ENCODE measurements around the gene DALRD3.
A peak's percentile ranks its signal among the peaks of the same experiment; 100 is the strongest.

The DALRD3 gene

GRCh38 chr3:49017971-49018706 lies at the start of gene DALRD3:
Gene DALRD3 (minus strand): TSS chr3:49018580. CDS start chr3:49018564, 16 bp downstream.
- peak; percentile 3 to 6 for ATAC-seq

- no peak for ATAC-seq
Observed at GRCh38 chr3:49058011-49058410, 39.6 kb upstream of the DALRD3 start.

DNA sequence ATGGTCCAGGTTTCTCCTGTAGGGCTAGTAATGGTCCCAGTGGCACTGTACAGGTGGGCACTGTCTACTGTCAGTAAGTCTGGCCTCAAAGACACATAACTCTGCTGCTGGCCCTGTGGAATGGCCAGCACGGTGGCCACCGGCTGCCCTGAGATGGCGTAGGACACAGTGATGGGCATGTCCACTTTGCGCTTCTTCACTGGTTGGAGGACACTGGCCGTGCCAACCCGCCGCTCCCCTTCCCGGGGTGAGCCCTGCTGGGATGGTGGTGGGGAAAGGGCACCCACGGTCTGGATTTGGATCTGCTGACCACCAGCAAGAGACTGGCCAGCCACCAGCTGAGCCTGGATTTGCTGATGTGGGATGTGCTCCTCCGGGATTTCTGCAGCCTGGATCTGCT lies 38.9 kb upstream of the DALRD3 start:
- no peak for ATAC-seq

GRCh38 chr3:49054344-49054862 lies 36.0 kb upstream of the DALRD3 start:
- ATAC-seq: no peak

- ATAC-seq: no peak
Observed at GRCh38 chr3:49053543-49053942, 35.2 kb upstream of the DALRD3 start.

DNA sequence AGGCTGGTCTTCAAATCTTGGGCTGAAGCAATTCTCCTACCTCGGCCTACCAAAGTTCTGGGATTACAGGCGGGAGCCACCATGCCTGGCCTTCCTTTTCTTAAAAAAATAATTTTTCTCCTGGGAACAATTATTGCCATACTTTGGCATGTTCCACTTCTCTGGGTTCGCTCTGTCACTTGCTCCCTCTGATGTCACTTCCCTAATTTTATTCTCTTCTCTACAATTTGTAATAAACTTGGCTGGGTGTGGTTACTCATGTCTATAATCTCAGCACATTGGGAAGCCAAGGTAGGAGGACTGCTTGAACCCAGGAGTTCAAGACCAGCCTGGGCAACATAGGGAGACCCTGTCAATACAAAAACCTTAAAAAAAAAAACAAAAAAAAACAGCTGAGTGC lies 16.9 kb upstream of the DALRD3 start:
- no peak for ATAC-seq

DNA sequence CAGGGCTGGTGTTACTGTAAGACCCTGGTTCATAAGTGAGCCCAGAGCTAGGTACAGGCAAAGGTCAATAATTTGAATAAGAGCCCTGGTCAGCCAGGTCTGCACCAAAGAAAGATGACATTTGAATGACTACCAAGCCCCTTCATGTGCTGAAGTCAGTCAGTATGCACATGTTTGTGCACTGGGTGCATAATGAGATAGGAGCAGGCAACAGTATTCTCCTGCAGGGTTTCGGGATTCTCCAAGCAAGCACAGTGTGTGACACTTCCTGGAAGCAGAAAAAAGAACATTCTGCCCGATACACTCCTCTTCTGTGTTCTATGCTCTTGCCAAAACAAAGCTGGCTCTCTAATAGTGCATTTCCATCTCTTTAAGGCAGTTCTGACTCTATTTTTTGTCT lies 16.3 kb upstream of the DALRD3 start:
- no peak for ATAC-seq

GRCh38 chr3:49032646-49033304 lies 14.4 kb upstream of the DALRD3 start:
- no peak for ATAC-seq

- ATAC-seq: no peak
Observed at GRCh38 chr3:49030321-49030720, 11.9 kb upstream of the DALRD3 start.

GRCh38 chr3:49029563-49029884 lies 11.1 kb upstream of the DALRD3 start:
- ATAC-seq: no peak

GRCh38 chr3:49028673-49029562 lies 10.5 kb upstream of the DALRD3 start, which contains the start of gene IMPDH2:
Gene IMPDH2 (minus strand): TSS chr3:49029398. CDS start chr3:49029350, 48 bp downstream.
- ATAC-seq: peak; percentile 94 to 96

- ATAC-seq: no peak
Observed at GRCh38 chr3:49028298-49028672, 9.9 kb upstream of the DALRD3 start.

- ATAC-seq: no peak
Observed at GRCh38 chr3:49027634-49028033, 9.3 kb upstream of the DALRD3 start.

GRCh38 chr3:49026536-49026935 lies 8.2 kb upstream of the DALRD3 start:
- ATAC-seq: no peak

DNA sequence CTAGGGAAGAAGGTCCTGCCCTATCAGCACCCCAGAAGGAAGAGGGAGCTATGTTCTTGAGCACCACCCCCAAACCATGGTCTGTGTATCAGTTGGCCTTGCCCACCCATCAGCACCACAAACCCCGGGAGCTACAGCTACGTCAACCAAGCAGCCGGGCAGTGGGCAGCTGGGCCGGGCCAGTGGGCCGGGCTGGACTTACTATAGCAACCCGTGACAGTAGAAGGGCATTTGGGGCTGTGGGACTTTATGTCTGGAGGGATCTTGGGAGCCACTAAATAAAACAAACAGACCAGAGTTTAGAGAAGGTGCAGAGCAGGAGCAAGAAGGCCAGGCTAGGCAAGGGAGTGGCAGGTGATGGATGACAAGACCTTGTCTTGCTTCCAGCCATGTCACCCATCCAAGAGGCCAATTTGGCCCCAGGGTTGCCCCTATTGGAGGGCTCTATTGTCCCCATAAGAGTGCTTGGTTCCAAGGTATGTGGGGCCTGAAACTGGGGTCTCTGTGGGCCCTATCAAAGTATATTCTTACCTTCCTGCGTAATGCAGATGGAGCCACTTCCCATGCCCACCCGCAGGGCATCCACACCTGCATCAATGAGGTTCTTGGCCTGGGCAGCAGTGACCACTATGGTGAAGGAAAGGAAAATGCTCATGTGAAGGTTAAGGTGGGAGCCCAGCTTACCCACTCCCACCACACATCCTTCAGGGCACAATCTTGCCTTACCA lies 7.6 kb upstream of the DALRD3 start:
- ATAC-seq: no peak

- no peak for ATAC-seq
Observed at GRCh38 chr3:49025005-49025792, 6.8 kb upstream of the DALRD3 start.

- no peak for ATAC-seq
Observed at GRCh38 chr3:49024449-49024848, 6.1 kb upstream of the DALRD3 start.

- ATAC-seq: no peak
Observed at GRCh38 chr3:49023775-49024174, 5.4 kb upstream of the DALRD3 start.

DNA sequence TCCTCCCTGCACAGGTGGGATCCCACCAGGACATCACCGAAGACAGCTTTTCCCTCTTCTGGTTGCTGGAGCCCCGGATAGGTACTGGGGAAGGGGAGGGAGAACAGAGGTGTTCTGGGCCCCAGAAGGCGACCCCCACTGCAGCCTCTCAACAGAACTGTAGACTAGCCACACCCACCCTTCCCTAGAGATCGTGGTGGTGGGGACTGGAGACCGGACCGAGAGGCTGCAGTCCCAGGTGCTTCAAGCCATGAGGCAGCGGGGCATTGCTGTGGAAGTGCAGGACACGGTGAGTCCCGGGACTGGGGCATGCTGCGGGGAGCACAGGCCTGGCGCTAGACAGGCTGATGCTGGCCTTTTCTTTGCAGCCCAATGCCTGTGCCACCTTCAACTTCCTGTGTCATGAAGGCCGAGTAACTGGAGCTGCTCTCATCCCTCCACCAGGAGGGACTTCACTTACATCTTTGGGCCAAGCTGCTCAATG lies 4.3 kb upstream of the DALRD3 start:
- no peak for ATAC-seq

DNA sequence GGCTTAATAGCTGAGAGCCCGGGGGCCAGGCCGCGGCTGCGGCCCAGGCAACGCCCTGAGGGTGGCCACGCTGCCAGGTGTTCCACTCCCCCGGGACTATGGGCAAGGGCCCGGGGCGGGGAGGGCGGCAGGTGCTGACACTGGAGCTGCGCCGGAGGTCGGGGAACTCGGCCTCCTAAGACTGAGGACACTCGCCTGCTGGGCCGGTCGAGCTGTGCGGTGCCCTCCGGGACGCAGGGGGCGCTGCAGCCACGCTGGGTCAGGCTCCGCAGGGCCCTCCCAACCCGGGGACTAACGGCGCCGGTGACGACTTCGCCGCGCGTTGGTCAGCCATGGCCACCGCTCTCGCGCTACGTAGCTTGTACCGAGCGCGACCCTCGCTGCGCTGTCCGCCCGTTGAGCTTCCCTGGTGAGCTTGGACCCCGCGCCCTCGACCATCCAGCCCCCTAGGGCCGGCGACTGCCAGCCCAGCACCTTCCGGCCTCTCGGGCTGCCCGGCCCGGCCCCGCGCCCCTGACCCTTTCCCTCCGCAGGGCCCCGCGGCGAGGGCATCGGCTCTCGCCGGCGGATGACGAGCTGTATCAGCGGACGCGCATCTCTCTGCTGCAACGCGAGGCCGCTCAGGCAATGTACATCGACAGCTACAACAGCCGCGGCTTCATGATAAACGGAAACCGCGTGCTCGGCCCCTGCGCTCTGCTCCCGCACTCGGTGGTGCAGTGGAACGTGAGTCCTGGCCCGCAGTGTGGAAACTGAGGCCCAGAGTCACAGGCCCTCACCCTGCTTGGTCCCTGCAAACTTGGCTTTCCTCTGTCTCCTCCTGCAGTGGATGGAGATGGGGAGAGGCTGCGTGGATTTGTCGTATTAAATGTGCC lies 3.7 kb upstream of the DALRD3 start, which contains the start of gene NDUFAF3:
NDUFAF3 (plus strand) TSS at position 309 of the 875 bp plus-strand sequence; CDS start at position 333, 24 bp downstream.
- peak; percentile 82 to 85 for ATAC-seq
